ENCODE results near the gene ZIC2.
A peak's percentile ranks its signal among the peaks of the same experiment; 100 is the strongest.

ZIC2 gene

DNA sequence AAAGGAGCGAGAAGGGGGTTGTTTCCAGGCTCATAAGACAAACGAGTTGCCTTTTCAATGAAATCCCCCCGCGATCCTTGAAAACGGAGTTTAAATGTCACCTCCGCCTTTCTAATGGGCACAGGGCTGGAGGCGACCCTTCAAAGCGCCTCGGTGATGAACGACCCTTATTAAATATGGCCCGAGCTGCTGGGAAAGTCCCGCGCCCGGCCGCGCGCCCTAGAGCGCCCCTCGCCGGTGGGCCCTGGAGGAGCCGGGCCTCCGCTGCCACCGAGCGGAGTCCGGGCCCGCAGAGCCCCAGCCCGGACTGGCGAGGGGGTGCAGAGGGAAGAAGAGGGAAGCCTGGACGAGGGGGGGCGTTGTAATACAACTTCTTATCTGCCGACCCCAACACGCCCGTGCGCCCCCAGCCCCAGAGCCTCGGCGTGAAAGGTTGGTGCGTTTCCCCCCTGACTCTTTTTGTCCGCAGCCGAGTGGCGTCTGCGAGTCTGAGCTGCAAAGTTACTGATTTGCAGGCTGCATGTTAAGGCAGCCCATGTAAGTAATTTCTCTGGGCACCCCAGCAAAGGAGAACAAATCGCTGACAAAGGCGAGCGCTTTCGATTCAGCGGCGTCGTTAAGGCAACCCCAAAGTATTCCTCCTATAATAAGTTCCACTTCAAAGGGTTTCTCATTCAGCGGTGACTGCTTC, 21.9 kb upstream of the ZIC2 start:
- DNase-seq (ENCODE audit: low read depth): no peak

DNA sequence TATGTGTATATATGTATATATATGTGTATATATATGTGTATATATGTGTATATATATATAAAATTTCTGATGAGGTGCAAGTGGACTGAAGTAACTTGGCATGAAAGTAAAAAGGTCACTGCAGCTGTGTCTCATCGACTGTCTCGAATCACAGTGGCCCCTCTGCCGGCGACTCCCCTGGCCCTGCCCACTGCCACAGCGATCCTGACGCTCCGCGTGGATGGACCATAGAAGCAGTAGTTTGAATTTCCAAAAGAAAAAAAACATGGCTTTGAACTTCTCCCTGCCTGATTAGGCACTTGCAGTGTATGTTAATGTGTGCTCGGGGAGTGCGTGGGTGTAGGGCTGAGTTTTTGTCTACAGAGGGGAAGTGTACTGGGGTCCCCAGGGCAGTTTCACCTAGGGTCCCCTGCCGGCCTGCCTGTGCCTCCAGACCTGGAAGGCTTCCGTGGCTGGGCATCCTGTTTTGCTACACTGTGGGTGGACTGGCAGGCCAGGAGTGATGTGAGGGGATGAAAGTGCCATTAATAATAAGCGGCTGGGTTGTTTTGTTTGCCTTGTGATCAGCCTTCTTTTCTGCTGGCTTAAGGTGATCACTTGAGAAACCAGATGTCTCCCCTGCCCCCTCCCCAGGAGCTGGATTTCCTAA, 20.8 kb upstream of the ZIC2 start:
- no peak for DNase-seq (ENCODE audit: low read depth)

DNA sequence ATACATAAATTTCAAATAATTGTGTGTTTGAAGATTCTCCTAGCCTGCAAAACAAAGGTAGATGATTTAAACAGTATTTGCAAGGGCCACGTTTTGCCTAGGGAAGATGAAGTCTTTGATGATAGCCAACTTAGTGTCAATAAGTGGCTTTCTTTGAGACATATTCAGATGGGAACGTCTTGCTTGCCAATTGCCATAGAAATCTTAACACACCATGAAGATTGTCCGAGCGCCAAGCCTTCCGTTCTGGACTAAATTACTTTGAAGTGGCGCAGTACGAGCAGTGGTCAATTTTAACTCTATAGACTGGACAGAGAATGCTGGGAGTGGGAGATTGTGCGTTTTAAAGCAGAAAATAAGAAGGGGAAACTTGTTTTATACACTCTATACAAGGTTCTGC, 19.9 kb upstream of the ZIC2 start:
- DNase-seq (ENCODE audit: low read depth): no peak

DNA sequence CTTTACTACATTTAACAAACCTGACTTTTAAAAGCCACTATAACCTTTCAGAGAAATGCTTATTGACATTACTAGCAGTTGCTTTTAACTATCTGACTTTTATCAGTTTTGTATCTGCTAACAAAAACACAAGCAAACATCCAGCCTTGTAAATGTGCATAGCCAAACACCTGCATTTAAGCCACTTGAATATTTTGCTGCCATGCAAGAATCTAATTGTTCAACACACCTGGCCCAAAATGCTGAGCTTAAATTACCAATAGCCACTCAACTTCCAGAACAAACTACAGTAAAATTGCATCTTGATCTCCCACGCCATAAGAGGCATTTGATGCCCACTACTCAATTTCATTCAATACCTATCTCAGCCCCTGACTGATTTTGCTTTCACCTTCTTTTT, 19.3 kb upstream of the ZIC2 start:
- no peak for DNase-seq (ENCODE audit: low read depth)

DNA sequence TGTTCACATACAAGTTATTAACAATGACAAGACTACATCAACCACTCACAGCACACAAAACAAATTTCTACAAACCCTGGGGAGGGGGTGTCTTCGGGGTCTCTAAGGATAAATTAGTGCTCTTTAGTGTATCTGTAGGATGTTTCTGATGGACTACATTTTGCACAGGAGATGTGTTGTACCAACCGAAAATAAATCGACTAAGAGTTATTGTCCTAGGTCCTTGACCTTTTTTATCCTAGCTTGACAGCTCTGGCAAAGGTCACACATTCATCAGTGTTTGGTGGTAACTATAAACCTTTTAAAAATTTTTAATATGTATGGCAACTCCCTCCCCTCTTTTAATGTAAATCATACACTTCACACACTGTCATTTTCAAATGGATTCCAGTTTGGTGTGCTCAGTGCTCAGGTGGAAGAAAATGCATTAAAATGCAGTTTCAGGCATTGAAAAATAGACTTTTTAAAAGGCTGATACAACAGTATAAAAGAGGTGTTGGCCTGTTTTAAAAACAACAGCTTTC, 17.7 kb upstream of the ZIC2 start:
- DNase-seq (ENCODE audit: low read depth): no peak

DNA sequence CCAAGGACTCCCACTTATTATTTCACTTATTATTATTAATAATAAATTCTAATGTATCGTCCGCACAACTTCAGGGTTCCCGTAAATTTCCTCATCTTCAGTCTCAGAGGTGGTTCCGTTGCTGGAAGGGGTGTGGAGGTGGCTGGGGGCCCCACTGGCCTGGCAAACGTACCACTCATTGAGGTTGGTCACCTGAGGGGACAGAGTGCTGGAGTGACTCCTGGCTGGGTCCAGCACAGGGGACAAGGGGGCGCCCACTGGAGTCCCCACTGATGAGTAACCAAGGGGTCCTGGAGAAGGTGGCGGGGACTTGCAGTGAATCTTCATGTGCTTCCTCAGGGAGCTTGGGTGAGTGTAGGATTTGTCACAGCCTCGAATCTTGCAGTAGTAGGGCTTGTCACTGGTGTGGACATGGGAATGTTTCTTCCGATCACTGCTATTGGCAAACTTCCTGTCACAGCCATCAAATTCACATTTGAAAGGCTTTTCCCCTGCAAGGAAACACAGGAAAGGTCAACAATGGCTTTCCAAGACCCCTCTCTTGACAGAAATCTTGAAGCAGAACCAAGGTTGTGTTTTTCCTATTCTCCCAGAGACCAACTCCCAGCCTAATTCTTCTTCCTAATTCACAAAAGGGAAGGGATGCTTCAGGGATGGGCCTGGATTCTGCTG, 16.1 kb upstream of the ZIC2 start:
- DNase-seq (ENCODE audit: low read depth): no peak

DNA sequence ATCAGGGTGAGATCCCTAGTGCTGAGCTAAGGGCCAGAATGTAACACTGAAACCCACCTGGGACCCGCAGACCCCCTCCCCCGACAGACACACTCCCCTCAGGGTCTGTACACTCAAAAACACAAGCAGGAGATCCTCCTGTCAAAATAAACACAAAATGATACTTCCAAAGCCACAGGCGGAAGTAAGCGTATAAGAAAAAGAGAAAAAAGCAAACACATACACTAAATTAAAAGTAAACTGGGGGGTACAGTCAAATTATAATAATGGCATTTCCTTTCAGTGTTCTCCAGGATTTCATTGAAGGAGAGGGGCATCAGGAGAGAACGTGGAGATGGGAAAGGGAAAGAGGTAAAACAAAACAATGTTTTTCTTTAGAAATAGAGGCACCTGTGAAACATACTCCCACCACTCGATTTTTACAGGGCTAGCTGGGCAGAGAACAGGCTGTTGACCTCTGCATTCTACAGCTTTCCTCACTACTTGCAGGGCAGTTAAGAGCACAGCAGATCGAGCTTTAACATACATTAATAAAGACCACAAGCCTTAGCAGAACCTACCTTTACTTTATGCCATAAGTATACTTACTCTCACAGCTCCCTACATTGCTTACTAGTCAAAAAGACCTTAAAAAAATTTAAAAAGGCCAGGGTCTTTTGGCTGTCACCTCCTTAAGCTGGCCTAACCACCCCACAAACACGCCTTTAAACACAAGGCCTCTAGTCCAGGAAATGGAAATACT, 15.3 kb upstream of the ZIC2 start:
- DNase-seq (ENCODE audit: low read depth): no peak

DNA sequence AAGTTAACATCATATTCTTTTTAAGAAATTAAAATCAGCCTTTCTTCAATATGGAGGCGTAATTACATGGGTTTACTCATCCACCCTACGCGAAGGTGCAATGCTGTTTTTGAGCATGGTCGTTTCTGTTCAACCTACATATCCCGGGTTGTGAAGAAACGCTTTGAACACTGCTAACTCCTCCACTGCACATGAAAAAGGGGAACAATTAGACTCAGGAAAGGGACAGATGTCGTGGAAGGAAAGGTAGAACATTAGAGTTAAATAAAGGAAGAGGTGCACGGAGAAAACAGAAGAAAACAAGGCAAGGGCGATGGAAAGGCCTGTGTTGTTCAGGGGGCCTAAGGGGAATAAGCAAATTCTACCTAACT, 14.1 kb upstream of the ZIC2 start:
- DNase-seq (ENCODE audit: low read depth): no peak

DNA sequence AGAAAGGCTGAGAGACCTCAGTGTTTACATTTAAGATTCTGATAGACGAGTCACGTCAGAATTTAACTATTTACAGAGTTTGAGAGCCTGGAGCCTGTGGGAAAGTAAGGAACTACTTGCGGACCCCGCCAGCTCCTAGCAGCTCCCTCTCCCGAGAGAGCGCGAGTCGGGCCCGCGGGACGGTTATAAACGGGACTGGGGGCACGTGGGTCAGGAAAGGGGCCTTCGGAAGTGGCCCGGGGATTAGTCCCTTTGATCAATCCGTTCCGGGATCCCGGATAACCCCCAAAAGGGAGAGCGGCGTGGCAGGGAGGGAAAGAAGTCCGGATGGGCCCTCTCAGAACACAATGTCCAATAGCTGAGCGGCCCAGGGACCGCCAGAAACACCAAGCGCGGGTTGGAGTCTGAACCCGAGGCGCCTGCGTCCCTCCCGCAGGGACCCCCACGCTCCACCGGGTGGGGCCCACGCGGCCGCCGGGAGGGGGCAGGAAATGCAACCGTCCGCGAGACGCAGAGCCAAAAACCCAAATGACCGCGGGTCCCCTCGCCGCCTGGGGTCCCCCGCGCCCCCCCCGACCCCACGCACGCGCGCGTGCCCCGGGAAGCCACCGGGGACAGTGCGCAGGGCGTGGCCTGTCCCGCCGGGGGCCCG, 13.6 kb upstream of the ZIC2 start:
- DNase-seq (ENCODE audit: low read depth): no peak

DNA sequence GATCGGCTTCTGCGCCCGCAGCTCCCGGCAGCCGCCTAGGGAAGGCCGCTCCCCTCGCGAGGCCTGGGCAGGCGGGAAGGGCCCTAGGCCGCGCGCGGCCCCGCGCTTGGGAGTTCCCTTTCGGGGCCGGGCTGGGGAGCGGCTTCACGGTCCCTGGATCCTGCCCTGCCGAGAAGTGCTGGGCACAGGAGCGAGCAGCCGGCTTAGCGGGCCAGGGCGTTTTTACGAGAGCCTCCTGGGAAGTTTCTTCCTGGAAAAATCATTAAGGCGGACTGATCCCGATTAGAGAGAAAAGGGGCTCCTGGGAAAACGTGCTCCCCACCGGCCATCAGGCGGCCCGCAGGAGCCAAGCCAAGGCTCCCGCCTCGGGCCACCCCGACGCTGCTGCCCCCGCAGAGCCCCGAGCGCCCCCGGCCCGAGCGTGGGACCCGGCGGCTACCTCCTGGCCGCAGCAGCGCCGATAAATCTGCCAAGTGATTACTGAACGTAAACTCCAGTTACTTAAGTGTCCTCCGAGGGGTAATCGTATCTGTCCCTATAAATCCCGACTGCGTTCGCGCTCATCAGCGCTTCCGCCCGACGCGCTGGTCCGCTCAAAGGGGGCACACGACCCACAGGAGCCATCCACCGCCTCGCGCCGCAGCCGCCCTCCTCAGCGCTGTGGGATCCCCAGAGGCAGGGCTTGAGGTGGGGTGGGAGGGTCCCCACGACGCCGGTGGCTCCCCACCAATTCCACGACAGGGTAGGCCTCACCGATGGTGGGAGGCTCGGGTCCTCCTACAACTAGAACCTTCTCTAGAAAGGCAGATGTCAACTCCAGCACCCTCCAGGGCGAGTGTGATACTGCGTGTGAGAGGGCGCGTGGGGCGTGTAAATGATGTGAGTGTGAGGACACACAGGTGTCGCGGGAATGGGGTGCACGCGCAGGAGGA, 12.8 kb upstream of the ZIC2 start:
- no peak for DNase-seq (ENCODE audit: low read depth)

DNA sequence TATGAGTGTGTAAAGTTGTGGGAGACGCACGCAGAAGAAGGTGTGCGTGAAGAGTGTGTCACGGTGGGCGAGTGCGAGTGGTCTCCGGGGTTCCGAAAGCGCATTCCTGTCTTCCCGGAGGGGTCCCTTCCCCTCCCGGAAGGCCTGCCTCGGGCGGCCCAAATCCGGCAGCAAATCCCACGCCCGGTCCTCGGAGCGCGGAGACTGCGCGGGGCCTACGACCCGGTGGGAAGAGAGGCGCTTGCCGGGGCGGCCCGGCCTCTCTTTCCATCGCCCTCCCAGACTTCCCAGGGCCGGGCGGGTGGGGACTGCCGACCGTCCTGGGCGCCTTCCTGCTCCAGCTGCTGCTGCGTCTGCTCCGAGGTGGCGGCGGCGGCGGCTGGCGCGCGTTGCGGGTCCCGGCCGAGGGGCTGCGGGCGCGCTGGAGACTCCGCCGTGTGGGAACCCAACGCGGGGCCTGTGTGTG, 12.1 kb upstream of the ZIC2 start:
- DNase-seq (ENCODE audit: low read depth): no peak

DNA sequence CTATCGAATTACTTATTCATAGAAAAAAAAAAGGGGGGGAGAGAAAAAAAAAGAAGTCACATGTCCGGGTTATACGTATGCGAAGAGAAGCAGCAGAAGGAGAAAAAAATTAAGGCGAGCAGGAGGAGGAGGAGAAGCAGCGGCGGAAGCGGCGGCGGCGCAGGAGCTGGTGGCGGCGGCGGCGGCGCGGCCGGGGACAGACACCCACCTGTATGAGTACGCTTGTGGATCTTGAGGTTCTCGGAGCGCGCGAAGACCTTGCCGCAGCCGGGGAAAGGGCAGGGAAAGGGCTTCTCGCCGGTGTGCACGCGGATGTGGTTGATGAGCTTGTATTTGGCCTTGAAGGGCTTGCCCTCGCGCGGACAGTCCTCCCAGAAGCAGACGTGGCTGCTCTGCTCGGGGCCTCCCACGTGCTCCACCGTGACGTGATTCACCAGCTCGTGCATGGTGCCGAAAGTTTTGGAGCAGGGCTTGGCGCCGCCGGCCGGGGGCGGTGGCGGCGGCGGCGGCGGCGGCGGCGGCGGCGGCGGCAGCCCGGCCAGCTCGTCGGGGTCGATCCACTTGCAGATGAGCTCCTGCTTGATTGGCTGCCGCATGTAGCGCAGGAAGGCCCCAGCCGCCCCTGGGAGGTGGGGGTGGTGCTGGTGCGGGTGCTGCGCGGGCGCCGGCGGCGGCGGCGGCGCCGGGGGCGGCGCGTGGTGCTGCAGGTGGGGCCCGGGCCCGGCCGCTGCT, 11.5 kb upstream of the ZIC2 start:
- peak; percentile 40 for DNase-seq (ENCODE audit: low read depth)

DNA sequence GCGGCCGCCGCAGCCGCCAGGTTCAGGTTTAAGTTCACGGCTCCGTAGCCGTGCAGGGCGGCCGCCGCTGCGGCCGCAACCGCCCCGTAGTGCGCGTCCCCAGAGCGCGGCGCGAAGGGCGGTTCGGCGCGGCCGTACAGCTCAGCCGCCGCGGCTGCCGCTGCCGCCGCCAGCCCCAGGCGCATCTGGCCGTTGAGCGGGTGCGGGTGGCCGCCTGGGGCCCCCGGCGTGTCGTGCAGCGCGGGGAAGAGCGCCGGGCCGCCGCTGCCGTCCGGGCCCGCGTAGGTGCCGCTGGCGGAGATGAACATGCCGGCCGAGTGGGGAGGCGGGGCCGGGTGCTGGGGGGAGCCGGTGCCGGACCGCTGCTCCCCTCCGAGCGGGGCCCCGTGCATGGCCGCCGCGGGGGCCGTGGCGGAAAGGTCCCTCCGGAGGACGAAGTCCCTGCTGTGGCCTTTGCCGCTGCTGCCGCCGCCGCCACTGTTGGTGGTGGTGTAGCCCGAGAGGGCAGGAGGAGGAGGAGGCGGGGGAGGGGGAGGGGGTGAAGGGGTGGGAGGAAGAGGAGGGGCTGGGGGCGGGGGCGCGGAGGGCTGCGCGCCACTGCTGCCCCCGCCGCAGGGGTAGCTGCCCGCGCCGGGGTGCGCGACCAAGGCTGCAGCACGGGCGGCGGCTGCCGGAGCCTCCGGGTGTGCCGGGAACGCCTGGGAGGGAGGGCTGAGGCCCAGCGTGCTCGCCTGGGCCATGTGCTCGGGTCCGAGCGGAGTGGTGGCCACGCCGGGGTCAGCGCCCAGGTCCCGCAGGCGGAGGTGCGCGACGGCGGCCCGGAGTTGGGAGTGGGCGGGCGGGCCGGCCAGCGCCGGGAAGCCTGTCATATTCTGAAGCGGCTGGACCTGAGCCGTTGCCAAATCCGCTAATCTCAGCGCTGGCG, 10.7 kb upstream of the ZIC2 start:
- DNase-seq (ENCODE audit: low read depth): no peak

DNA sequence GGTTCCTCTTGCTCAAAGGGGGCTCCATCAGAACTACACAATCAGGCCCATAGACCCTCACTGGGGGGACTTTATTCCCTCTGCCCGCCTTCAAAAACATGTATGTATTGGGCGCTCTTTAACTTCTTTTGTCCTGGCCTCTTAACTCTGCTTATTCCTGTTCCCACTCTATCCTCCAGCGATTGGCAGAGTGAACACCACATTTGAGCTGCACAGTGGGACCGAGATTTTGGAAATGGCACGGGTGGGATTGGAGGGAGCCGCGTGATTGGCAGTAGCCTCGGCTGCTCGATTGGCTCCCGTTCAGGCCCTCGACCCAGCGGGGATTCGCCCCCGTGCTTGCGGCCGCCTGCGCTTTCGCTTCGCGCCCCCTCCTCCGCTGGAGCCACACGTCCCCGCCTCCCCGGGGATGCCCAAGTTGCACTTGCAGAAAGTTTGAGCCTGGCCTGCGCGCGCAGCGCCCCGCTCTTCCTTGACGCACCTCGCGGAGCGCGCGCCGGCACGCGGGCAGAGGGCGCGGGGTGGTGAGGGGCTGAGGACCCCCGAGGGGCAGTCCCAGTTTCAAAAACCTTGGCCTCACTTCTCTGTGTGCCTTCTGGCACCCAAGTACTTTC, 9.9 kb upstream of the ZIC2 start, which contains the start of gene ZIC5:
TSS of gene ZIC5 (minus strand) at position 192 of the 614 bp plus-strand sequence. CDS start at position 28, 164 bp downstream.
- no peak for DNase-seq (ENCODE audit: low read depth)

DNA sequence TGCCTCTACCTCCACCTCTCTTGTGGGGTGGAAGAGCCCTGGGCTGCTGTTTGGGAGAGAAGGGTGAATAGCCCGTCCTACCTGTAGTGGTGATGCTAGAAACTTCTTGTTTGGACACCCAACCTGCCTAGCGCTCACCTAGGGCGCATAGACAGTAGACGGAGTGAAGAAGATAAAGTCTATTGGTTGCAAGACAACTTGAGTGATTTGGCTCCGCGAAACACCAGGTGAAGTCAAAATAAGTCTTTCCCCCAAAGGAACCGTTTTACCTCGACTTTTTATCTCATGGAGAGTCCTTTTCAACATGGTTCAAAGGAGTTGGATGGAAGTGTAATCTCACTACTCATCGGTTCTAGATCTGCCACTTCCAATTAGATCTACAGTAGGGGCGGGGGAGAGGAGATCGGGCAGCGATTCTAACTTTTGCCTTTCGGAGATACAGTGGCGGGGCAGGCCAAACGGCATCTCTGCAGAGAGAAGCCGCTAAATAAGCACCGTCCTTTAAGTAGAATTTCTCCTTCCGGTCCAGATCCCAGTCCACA, 9.3 kb upstream of the ZIC2 start:
- DNase-seq (ENCODE audit: low read depth): no peak

DNA sequence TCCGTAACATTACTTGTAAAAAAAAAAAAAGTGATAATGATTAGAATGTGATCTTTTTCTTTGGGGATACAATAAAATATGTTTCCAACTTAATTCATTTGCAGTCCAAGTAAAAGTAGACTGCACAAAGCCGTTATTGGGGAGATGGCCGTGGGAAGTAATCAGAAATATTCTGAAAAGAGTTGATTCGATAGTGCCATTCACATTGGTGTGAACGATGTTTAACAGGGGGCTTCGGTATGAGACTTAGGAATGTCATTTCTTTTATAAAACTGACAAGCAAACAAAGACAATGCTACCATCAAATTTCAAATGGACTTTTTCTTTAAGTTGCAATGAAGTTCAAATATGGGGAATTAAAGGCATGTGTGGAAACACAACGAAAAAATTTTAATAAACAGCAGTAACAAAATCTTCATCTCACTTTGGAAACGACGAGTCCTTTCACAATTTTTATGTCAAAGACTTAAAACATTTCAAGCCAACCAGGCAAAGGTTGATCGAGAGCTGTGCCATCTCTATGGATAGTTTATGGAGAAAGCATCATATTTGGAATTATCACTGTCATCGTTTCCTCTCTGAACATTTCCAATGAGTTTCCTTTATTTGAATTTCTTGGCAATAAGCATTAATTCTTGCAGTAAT, 8.3 kb upstream of the ZIC2 start:
- no peak for DNase-seq (ENCODE audit: low read depth)

DNA sequence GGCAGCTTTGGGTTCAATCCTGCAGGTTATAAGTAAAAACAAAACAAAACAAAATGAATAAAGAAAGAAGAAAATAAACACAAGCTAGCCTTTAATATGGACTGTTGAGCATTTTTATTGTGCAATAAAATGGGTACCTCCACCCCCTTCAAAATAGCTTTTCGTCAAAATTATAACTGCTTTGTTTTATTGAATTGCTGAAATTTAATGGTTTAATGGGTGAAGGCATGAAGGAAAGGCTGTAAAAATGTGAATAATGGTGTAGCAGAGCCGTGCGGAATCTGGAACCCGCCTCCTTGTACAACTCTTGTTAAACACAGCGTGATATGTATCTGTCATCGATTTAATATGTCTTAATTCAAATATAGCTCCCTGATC, 7.8 kb upstream of the ZIC2 start:
- DNase-seq (ENCODE audit: low read depth): no peak
